ENCODE measurements around the gene MAST4. TPM values are rescaled to one million over a fixed set of nuclear protein-coding genes. Genes with fewer than 3 reads are reported as not detected.

Gene MAST4
- total RNA-seq, 2 donors from 2014 or later: 9.5 to 20.8 TPM

- intact Hi-C loops (cut with DNase I): no loop called here
These were observed 298.5 kb downstream of the MAST4 start for GRCh38 chr5:66894480-66895240.

GRCh38 chr5:66896171-66896570 lies 300.0 kb downstream of the MAST4 start:
- Histone ChIP-seq H3K9ac (ENCODE audit: low read depth in 2 of 2, low read length in 2 of 2) (no peak overlapping the region), H3K27me3 (no peaks in the 10 kb centered on the region), H3K4me3 (no peak overlapping the region), H3K36me3 (no peaks in the 10 kb centered on the region), H3K4me1 (no peaks in the 10 kb centered on the region), H3K9me3 (no peaks in the 10 kb centered on the region), H3K27ac (no peak overlapping the region)
- intact Hi-C loops (cut with DNase I): no loop called here
- no peak for DNase-seq
- no peak for TF ChIP-seq CTCF (IDR thresholded peaks at IDR 0.05)

More at GRCh38 chr5:66894480-66895240, 298.5 kb downstream of the MAST4 start:
- Histone ChIP-seq H3K4me1 (no peaks in the 10 kb centered on the region), H3K9me3 (no peaks in the 10 kb centered on the region), H3K27me3 (no peaks in the 10 kb centered on the region), H3K36me3 (no peaks in the 10 kb centered on the region), H3K4me3 (no peak overlapping the region), H3K27ac (no peak overlapping the region), H3K9ac (ENCODE audit: low read depth in 2 of 2, low read length in 2 of 2) (no peak overlapping the region)
- TF ChIP-seq CTCF (IDR thresholded peaks at IDR 0.05): no peak
- DNase-seq: no peak

DNA sequence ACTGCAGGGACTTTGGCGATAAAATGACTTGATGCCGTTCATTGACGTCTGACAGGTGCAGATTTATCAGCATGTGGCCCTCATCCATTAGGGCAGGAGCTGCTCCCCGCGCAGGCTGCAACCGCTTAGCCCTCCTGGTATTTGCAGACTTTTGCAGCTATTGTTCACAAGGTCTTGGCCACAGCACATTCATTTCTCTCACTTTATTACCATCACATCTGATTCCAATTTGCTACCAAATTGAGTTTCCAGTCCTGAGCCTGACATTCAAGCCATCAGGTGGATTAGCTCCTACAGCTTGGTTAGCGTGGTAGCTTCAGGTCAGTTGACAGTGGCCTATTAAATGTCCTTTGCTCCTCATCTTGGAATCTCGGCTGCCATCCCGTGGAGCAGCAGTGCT lies 301.2 kb downstream of the MAST4 start:
- no peak overlapping the region for H3K27ac ChIP-seq
- DNase-seq: no peak
- TF ChIP-seq CTCF (IDR thresholded peaks at IDR 0.05): no peak
- H3K36me3 ChIP-seq: no peaks in the 10 kb centered on the region
- no peak overlapping the region for H3K9ac ChIP-seq (ENCODE audit: low read depth in 2 of 2, low read length in 2 of 2)
- H3K4me3 ChIP-seq: no peak overlapping the region
- H3K9me3 ChIP-seq: no peaks in the 10 kb centered on the region
- intact Hi-C loops (cut with DNase I): no loop called here
- H3K27me3 ChIP-seq: no peaks in the 10 kb centered on the region
- H3K4me1 ChIP-seq: no peaks in the 10 kb centered on the region

GRCh38 chr5:66898241-66898995 lies 302.2 kb downstream of the MAST4 start:
- Histone ChIP-seq H3K36me3 (no peaks in the 10 kb centered on the region), H3K4me1 (no peaks in the 10 kb centered on the region), H3K9me3 (no peaks in the 10 kb centered on the region), H3K4me3 (no peak overlapping the region), H3K27me3 (no peaks in the 10 kb centered on the region), H3K9ac (ENCODE audit: low read depth in 2 of 2, low read length in 2 of 2) (no peak overlapping the region), H3K27ac (no peak overlapping the region)
- no peak for DNase-seq
- intact Hi-C loops (cut with DNase I): no loop called here
- TF ChIP-seq CTCF (IDR thresholded peaks at IDR 0.05): no peak

DNA sequence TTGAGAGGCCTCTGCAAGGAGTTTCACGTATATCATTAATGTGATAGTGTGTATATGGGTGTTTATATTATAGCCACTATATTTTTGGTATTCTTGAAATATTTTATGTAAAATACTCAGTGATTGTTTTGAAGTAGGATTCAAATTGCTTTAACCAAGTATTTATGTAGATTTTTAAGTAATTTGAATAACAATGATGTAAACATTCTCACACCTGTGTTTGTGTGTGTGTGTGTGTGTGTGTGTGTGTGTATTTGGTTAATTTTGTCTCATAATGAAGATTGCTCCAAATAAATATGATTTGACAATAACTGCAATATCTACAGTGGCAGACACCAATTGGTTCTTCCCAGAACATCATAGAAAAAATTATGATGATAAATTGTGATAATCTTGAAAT lies 307.0 kb downstream of the MAST4 start:
- no peaks in the 10 kb centered on the region for H3K27me3 ChIP-seq
- no peak overlapping the region for H3K27ac ChIP-seq
- no peaks in the 10 kb centered on the region for H3K4me1 ChIP-seq
- no peaks in the 10 kb centered on the region for H3K36me3 ChIP-seq
- no peak for DNase-seq
- no peak for TF ChIP-seq CTCF (IDR thresholded peaks at IDR 0.05)
- no peaks in the 10 kb centered on the region for H3K9me3 ChIP-seq
- no peak overlapping the region for H3K9ac ChIP-seq (ENCODE audit: low read depth in 2 of 2, low read length in 2 of 2)
- intact Hi-C loops (cut with DNase I): no loop called here
- no peak overlapping the region for H3K4me3 ChIP-seq
